GM19438 (cell line): ENCODE data around the gene FGF4.

Source experiments
- ATAC-seq: cut with Tn5 transposase; IDR thresholded peaks from one replicate; pipeline ENCODE4 v1.9.1; 2021; ENCODE audit warnings: low read depth; ENCODE audit not compliant: unreplicated experiment

FGF4 gene

GRCh38 chr11:69729252-69729651 lies 45.9 kb downstream of the FGF4 start:
- ATAC-seq, result no peak

- ATAC-seq, result no peak
Observed at GRCh38 chr11:69727266-69727665, 47.9 kb downstream of the FGF4 start.

- ATAC-seq, result no peak
Observed at GRCh38 chr11:69726481-69726880, 48.7 kb downstream of the FGF4 start.

GRCh38 chr11:69726019-69726418 lies 49.1 kb downstream of the FGF4 start:
- ATAC-seq, result no peak

GRCh38 chr11:69721745-69722144 lies 53.4 kb downstream of the FGF4 start:
- ATAC-seq, result no peak

GRCh38 chr11:69721106-69721505 lies 54.0 kb downstream of the FGF4 start:
- no peak for ATAC-seq
